OCI-M2 (cell line): Measurements from ENCODE around the gene OLFM1.

ENCODE experiments used
- DNase-seq: peaks from one replicate; lab custom pipeline; 2025; ENCODE audit not compliant: unreplicated experiment; lab: John Stamatoyannopoulos, UW

Gene OLFM1

DNA sequence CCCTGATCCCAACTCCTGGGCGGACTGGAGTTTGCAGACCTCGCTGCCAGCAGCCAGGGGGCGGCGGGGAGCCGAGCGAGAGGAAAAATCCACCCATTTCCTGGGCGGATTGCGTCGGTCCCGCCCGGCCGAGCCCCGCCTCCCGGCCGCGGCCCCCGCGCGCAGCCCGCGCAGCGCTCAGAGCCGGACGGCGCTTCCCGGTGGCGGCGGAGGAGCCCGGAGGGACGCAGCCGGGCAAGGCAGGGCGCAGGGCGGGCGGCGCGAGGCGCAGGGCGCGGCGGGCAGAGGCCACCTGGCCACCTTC, at the start of gene OLFM1:
Gene OLFM1 (plus strand): TSS at position 180 of the 304 bp plus-strand sequence. CDS start 322 bp downstream, outside the sequence.
- no peak for DNase-seq

- DNase-seq = no peak
These were observed 49.1 kb upstream of the OLFM1 start for GRCh38 chr9:135038331-135038730.

GRCh38 chr9:135038826-135039225, 48.6 kb upstream of the OLFM1 start:
- no peak for DNase-seq

GRCh38 chr9:135039266-135039870, 48.1 kb upstream of the OLFM1 start:
- DNase-seq = no peak

DNA sequence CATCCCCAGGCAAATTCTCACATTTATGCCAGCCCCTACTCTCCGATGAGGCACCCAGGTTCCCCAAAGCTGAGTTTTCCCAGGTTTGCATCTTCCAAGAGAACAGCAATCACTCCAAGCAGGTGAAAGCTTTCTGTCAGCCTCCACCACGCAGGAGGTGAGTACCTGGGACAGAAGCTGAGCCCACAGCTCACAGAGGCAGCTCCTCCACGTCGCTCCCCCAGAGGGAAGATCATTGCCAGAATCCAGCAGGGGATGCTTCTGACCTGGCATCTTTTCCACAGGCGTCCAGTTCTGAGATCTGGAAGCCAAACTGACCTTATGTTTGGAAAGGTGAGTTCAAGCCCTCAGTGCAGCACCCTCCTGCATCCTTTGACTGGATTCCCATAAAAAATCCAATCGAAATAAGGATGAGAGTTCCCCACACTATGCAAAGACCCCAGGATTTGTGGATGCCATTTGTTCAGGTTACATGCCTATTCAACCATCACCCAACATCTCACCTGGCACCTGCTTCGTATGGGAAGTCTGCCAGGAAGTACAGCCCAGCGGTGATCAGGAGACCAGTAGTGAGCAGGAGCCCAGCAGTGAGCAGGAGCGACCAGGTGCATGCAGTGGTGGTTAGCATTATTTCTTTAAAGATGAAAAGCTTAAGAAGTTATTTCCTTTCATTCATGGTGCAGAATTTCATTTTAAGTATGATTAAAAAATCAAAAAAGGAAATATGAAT, 47.4 kb upstream of the OLFM1 start:
- DNase-seq = no peak

GRCh38 chr9:135040892-135041291, 46.6 kb upstream of the OLFM1 start:
- no peak for DNase-seq

GRCh38 chr9:135043345-135043744, 44.1 kb upstream of the OLFM1 start:
- no peak for DNase-seq

DNA sequence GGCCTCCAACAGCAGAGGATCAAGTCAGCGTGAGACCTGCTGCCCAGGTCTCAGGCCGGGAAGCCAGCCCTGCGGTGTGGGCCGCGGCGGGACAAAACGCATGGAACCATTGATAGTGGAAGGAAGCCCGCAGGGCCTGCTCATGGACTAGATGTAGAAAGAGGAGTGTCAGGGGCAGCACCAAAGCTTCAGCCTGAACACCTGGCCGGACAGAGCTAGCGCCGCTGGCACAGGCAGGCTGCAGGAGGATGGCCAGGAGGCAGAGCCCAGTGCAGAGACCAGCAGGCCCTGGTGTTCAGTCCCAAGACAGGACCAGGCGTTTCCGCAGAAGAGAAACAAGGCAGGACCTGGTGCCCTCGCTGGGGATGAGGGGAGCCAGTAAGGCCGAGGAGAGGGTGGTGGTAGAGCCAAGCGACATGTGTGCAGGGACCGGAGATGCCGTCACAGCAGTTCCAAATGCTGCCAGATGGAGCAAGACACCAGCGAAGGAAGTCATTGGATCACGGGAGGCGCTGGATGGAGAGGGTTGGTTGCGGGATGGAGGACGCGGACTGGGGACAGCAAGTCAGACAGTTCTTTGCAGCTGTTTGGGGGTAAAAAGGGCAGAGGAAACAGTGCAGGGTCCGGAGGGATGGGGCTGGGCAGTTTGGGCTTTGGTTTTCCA, 42.1 kb upstream of the OLFM1 start:
- no peak for DNase-seq

DNA sequence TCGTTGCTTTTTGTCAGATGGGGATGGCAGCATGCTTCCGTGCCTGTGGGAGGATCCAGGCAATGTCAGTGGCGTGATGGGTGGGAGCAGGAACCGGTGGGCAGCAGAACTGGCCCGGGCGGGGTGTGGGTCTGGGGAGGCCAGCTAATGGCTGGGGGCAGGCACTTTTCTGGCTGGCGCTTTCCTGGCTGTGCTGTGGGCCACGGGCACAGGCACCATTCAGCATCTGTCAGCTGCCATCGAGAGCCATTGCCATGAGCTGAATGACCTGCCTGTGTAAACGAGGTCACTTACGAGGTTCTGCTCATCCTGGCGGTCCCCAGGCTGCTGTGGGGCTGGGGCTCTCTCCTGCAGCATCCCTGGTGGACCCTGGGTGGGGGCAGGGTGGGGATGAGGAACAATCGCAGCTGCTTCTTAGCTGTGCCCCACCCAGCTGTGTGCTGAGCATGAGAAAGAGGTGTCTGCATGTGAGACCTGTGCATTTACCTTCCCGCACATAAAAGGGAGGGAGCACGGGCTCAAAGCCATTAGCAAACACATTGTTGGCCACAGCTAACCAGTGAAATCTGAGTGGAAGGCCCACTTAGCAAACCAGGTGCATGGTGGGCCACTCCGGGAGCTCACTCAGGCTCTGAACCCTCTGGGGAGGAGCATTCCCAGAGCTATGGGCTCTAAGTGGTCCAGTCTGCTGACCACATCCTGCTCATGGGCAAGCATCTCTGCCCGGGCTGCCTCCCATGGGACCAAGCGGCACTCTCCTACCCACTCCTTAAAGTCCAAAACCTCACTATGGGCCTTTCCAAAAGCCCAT, 41.3 kb upstream of the OLFM1 start:
- no peak for DNase-seq

GRCh38 chr9:135046739-135047350, 40.6 kb upstream of the OLFM1 start:
- DNase-seq = no peak

- no peak for DNase-seq
These were observed 39.9 kb upstream of the OLFM1 start for GRCh38 chr9:135047521-135047920.

DNA sequence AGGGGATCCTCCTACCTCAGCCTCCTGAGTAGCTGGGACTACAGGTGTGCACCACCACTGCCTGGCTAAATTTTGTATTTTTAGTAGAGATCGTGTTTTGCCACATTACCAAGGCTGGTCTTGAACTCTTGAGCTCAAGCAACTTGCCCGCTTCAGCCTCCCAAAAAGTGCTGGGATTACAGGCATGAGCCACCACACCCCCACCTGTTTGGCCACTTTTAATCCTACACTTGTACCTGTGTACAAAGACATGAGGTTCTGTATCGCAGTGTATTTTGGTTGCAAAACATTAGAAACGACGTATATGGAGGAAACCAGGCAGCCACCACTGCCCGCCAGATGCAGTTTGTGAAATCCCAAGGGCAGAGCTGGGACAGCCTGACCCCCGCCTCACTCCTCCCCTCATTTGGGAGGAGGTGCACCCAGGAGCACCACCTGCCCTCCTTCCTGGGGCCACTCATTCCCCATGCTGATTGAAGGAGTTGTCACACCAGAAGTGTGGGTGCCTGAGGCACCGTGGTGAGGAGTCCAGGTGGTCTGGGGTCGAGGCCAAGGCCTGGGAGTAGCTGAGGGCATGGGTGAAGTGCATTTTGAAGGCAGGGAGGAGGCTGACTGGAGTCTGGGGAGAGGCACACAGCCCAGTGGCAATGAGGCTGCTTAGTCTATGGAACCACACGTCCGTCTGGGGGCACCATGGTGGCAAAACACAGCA, 39.3 kb upstream of the OLFM1 start:
- no peak for DNase-seq

- DNase-seq = no peak
These were observed 38.6 kb upstream of the OLFM1 start for GRCh38 chr9:135048758-135049444.

DNA sequence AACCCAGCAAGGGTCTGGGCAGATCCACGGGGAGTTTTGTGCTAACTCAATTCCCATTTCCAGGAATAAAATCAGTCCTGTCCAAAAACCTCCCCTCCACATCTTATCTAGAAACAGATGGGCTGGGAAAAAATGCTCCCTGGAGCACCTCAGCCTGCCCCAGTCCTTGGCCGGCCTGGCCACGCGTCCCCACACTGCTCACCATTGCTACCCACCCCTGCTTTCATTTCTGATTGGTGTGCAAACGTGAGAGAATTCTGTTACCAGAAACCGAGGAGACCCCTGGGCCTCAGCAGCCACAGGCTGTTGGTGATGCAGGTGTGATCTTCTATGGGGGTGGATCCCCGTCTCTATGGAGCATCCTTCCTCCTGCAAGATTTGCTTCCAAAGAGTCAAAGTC, 38.0 kb upstream of the OLFM1 start:
- no peak for DNase-seq

DNA sequence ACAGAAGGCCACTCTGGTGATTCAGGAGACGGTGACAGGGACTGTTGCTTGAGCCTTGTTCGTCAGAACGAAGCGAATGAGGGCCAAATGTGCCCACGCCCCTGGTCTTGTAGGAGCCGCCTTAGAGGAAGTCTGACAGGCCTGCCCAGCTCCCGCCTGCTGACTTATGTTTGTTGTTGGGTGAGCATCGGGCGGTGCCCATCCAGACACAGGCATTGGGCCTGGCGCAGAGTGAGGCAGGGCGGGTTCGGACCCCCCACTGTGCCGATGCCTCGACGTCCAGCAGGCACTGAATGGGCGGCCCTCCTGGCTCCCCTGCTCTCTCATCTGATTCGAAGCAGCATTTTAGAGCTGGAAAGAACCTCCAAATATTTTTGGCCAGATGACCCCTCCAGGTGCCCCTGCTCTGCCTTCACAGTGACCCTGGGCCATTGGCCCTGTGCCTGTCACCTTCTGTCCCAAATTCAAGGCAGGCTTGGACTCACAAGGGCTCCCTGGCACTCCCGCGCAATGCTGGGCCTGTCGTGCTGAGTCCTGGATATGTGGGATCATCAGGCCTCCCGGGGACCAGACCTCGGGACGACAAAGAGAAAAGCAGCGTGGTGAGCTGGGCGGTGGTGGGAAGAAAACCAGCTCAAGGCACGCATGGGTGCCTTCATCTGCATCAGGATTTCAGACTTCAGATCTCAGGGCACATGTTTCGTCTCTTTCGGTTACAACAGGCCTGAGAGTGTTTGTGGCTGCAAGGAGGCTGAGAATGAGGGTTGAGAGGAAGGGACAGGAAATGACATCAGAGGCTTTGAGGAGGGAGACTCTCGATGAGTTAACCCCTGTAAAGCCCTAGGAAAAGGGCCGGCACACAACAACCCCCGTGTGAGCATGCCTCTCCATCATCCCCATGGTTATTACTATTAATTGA, 37.1 kb upstream of the OLFM1 start:
- DNase-seq = no peak

GRCh38 chr9:135051316-135052038, 36.0 kb upstream of the OLFM1 start:
- no peak for DNase-seq

DNA sequence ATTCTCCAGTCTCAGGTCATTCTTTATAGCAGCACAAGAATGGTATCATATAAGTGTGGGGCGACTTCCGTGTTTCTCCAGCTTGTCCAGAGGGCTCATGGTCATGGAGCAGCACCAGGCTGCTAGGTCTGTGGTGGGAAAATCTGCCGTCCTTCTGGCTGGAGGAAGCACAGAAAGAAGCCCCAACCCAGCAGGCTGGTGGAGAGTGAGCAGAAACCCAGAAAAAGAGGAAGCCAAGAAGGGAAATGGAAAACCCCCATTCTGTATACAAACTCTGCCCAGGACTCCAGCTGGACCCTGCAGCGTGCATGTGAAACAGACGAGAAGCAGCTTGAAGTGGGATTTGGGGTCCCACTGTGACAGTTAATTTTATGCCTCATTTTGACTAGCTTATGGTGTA, 34.3 kb upstream of the OLFM1 start:
- DNase-seq = no peak

DNA sequence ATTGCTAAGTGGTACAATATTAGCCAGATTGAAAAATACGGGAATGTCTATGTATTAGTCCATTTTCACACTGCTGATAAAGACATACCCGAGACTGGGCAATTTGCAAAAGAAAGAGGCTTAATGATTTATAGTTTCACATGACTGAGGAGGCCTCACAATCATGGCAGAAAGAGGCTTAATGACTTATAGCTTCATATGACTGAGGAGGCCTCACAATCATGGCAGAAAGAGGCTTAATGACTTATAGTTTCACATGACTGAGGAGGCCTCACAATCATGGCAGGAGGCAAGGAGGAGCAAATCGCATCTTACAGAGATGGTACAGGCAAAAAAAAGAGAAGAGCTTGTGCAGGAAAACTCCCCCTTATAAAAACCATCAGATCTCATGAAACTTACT, 32.3 kb upstream of the OLFM1 start:
- no peak for DNase-seq
